Measurements from ENCODE around the gene SCGB1C1.
A peak's percentile ranks its signal among the peaks of the same experiment; 100 is the strongest.
"Not testable (repeated sequence)": the region's sequence is repeated elsewhere in the genome, so short reads cannot be mapped to it uniquely, and the experiment has no call there.

Gene SCGB1C1

GRCh38 chr11:218815-219593 is 26.1 kb downstream of the SCGB1C1 start:
- DNase-seq, result no peak

GRCh38 chr11:220641-221215 is 27.9 kb downstream of the SCGB1C1 start:
- not testable (repeated sequence) for DNase-seq

GRCh38 chr11:221539-221938 is 28.7 kb downstream of the SCGB1C1 start:
- DNase-seq, result no peak

GRCh38 chr11:221998-222789 is 29.3 kb downstream of the SCGB1C1 start:
- DNase-seq, result no peak

- DNase-seq, result no peak
Observed at GRCh38 chr11:223026-223789, 30.3 kb downstream of the SCGB1C1 start.

- no peak for DNase-seq
Observed at GRCh38 chr11:223884-224283, 31.0 kb downstream of the SCGB1C1 start.

- no peak for DNase-seq
Observed at GRCh38 chr11:224424-224823, 31.5 kb downstream of the SCGB1C1 start.

GRCh38 chr11:225734-226453 is 33.0 kb downstream of the SCGB1C1 start:
- no peak for DNase-seq

GRCh38 chr11:227824-228379 is 35.0 kb downstream of the SCGB1C1 start:
- DNase-seq, result no peak

- no peak for DNase-seq
Observed at GRCh38 chr11:230431-230830, 37.6 kb downstream of the SCGB1C1 start.

- DNase-seq, result no peak
Observed at GRCh38 chr11:232783-233565, 40.1 kb downstream of the SCGB1C1 start.

GRCh38 chr11:235180-235579 is 42.3 kb downstream of the SCGB1C1 start:
- DNase-seq, result no peak

GRCh38 chr11:235609-235996 is 42.7 kb downstream of the SCGB1C1 start:
- DNase-seq, result no peak

- DNase-seq, result peak; percentile 85
Observed at GRCh38 chr11:235997-236773, 43.3 kb downstream of the SCGB1C1 start, which contains the start of gene SIRT3. Gene SIRT3 (minus strand): TSS chr11:236342. CDS start chr11:236328, 14 bp downstream.

GRCh38 chr11:236774-237767 is 44.2 kb downstream of the SCGB1C1 start, which contains the start of gene PSMD13:
Gene PSMD13 (plus strand): TSS chr11:236976. CDS start chr11:237050, 74 bp downstream.
- DNase-seq, result peak; percentile 82

- not testable (repeated sequence) for DNase-seq
Observed at GRCh38 chr11:238346-238745, 45.5 kb downstream of the SCGB1C1 start.

GRCh38 chr11:240315-240714 is 47.4 kb downstream of the SCGB1C1 start:
- no peak for DNase-seq

- no peak for DNase-seq
Observed at GRCh38 chr11:241634-242033, 48.8 kb downstream of the SCGB1C1 start.

Data from NCI-H1092 treated with DMSO at 0.1 percent for 48 hours (cell line).